Left lung (tissue), 10 donors: Measurements from ENCODE around the gene MBL2. TPM values are rescaled to one million over a fixed set of nuclear protein-coding genes. Genes with fewer than 3 reads are reported as not detected.

Experiments
- ATAC-seq: fragments of 200-7000 bp; cut with Tn5 transposase; one replicate; pipeline ENCODE4 v1.9.1; 2020; ENCODE audit warnings: moderate library complexity
- DNase-seq, 4 donors: peaks; one replicate each; pipeline ENCODE4 v3.0.0-alpha.2; 2013 to 2020
- H3K27ac ChIP-seq, 2 donors: fragments of 200-600 bp; sonication (generic) in 1 of 2; one replicate each; pipeline versions ENCODE4 v1.5.0 to v1.8.0; 2020 to 2021
- H3K27me3 ChIP-seq, 2 donors: fragments of 200-600 bp; sonication (generic) in 1 of 2; one replicate each; pipeline versions ENCODE4 v1.5.0 to v1.8.0; 2020 to 2021
- H3K36me3 ChIP-seq, 2 donors: fragments of 200-600 bp; sonication (generic) in 1 of 2; one replicate each; pipeline versions ENCODE4 v1.5.0 to v1.8.0; 2020 to 2021
- H3K4me1 ChIP-seq, 2 donors: fragments of 200-600 bp; one replicate each; pipeline ENCODE4 v1.8.0; 2021
- H3K4me3 ChIP-seq, 2 donors: fragments of 200-600 bp; sonication (generic) in 1 of 2; one replicate each; pipeline versions ENCODE4 v1.5.0 to v1.8.0; 2020 to 2021; ENCODE audit warnings: mild to moderate bottlenecking in 1 of 2
- H3K9me3 ChIP-seq, 2 donors: fragments of 200-600 bp; sonication (generic) in 1 of 2; one replicate each; pipeline versions ENCODE4 v1.5.0 to v1.8.0; 2020 to 2021
- intact Hi-C, 2 donors: fragments of 100-400 bp; cut with DNase I; formaldehyde crosslinking; loops; one replicate each; pipeline versions ENCODE4 v1.11.2 to v1.14.2; 2022
- polyA plus RNA-seq, 6 donors: library from polyadenylated mRNA; unstranded; fragments of 120-200 nt; gene quantifications; one replicate each; pipeline ENCODE4 v1.2.1, GENCODE V29; 2013; ENCODE audit not compliant: insufficient read length in 6 of 6
- total RNA-seq, 2 donors: library from RNA; stranded (reverse); fragmentation: NEBNext Ultra II Directional; extraction: Animal tissue kit (Norgen Biotek cat#: 25700); gene quantifications; one replicate each; pipeline ENCODE4 v1.2.1, GENCODE V29; 2021
- TF ChIP-seq, protein P1 (sequence below), 2 donors: fragments of 200-600 bp; sonication (generic) in 1 of 2; IDR thresholded peaks; one replicate each; pipeline versions ENCODE4 v1.5.0 to v1.8.0; 2021; ENCODE audit warnings: antibody characterized with exemption in 2 of 2
- donor health status: DM: no; HTN: yes; CAD: no.
- donor health status: DM: no; HTN: no; CAD: no.

MBL2 gene
- total and polyA plus RNA-seq, 8 donors: not detected

DNA sequence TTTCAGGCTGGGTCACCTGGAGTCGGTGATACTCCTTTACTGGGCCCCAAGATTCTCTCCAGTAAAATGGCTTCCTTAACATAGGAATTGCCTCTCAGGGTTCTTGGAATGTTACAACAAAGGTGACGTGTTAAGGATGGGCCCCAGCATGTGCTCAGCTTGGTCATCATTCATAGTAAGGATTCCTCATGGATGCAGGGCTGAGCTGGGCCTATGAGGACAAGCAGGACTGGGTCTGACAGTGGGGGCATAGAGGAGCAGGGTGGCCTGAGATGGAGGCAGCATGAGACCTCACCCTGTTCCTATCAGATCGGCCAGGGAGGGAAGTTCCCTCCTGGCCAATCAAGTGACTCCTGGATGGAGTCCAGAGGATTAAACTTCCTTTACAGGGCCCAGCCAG lies 12.8 kb upstream of the MBL2 start:
- H3K4me1 ChIP-seq: no peaks in the 10 kb centered on the region
- no peak for ATAC-seq
- H3K27me3 ChIP-seq: no peaks in the 10 kb centered on the region
- H3K4me3 ChIP-seq: no peak overlapping the region
- intact Hi-C loops: no loop called here
- no peak for DNase-seq
- TF ChIP-seq, protein P1, sequence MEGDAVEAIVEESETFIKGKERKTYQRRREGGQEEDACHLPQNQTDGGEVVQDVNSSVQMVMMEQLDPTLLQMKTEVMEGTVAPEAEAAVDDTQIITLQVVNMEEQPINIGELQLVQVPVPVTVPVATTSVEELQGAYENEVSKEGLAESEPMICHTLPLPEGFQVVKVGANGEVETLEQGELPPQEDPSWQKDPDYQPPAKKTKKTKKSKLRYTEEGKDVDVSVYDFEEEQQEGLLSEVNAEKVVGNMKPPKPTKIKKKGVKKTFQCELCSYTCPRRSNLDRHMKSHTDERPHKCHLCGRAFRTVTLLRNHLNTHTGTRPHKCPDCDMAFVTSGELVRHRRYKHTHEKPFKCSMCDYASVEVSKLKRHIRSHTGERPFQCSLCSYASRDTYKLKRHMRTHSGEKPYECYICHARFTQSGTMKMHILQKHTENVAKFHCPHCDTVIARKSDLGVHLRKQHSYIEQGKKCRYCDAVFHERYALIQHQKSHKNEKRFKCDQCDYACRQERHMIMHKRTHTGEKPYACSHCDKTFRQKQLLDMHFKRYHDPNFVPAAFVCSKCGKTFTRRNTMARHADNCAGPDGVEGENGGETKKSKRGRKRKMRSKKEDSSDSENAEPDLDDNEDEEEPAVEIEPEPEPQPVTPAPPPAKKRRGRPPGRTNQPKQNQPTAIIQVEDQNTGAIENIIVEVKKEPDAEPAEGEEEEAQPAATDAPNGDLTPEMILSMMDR (IDR thresholded peaks at IDR 0.05): no peak
- no peak overlapping the region for H3K27ac ChIP-seq
- no peaks in the 10 kb centered on the region for H3K36me3 ChIP-seq
- H3K9me3 ChIP-seq: no peaks in the 10 kb centered on the region

DNA sequence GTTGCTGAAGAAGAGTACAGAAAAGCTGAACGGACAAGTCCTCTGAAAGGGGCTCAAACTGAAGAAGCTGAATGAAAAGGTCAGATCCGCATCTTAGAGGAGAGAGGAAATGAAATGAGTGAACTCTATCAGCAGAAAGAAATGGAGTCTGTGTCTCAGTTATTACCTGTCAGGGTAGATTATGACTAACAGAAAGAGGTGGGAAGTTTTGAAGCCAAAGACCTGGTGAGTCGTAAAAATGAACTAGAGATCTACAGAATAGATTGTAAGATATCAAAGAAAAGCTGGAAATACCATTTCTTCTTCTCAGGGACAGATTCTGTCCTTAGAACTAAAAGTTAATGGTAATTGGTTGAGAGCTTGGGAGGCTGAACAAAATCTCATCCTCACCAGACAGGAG lies 11.1 kb upstream of the MBL2 start:
- ATAC-seq (no peak), DNase-seq (no peak)
- no peaks in the 10 kb centered on the region for H3K4me1 ChIP-seq
- no peaks in the 10 kb centered on the region for H3K9me3 ChIP-seq
- intact Hi-C loops: no loop called here
- peaks cover 0 to 12% of the 10 kb centered on the region in 2 donors for H3K27me3 ChIP-seq
- TF ChIP-seq, protein P1 (IDR thresholded peaks at IDR 0.05): no peak
- H3K27ac ChIP-seq: no peak overlapping the region
- no peaks in the 10 kb centered on the region for H3K36me3 ChIP-seq
- H3K4me3 ChIP-seq: no peak overlapping the region

DNA sequence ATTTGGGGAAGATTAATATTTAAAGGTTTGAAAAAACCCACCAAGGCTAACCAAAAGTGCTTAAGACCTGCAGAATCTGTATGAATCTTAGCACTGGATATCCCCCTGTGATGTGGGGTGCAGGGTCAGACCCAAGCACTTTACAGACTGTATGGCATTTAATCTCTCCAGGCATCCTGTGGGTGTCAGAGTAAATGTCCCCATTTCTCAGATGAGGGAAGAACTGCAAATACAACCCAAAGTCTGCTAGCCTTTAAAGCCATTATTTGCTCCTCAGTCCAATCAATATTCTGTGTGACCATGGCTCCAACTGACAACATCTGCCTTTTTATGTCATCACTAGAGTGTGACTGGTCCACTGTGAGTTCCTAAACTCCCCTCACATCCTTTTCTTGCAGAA lies 10.0 kb upstream of the MBL2 start:
- DNase-seq: no peak
- H3K27ac ChIP-seq: no peak overlapping the region
- TF ChIP-seq, protein P1 (IDR thresholded peaks at IDR 0.05): no peak
- H3K9me3 ChIP-seq: no peaks in the 10 kb centered on the region
- no peaks in the 10 kb centered on the region for H3K4me1 ChIP-seq
- ATAC-seq: no peak
- H3K27me3 ChIP-seq: peaks cover 0 to 21% of the 10 kb centered on the region in 2 donors
- intact Hi-C loops: no loop called here
- no peak overlapping the region for H3K4me3 ChIP-seq
- H3K36me3 ChIP-seq: no peaks in the 10 kb centered on the region

DNA sequence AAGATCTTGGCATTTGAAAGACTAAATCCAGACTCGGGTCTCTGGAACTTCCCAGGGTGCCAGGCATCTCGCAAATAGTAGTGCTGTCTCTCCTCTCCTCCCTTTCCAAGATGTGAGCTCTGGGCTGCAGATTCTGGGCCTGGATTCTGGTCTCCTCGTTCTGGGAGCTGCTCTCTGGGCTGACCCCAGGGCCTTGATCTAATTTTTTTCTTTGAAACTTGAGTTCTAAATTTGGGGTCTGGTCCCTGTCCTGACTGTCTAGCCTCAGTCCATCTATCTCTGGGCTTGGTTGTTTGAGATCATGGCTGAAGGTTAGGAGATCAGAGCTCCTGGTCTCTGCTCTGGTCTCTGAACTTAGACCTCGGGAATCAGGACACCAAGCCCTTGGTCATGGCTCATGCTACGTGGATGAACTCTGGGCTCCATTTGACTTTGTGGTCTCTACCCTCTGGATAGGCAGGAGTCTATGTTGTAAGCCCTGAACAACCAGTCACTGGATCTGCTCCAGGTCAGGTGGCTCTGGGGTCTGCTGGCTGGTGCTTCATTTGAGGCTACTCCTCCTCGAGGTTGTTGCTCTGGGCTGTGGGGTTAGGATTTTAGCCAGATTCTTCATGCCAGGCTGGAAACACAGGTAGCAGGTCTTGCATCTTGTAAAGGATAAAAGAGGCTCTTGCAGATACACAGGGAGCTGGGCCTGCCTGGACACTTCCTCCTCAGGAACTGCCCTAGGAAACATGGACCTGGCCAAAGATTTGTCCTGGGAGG lies 8.0 kb upstream of the MBL2 start:
- no peak for ATAC-seq
- H3K27me3 ChIP-seq: peaks cover 0 to 21% of the 10 kb centered on the region in 2 donors
- H3K27ac ChIP-seq: no peak overlapping the region
- DNase-seq: no peak
- H3K4me3 ChIP-seq: no peak overlapping the region
- H3K9me3 ChIP-seq: no peaks in the 10 kb centered on the region
- no peaks in the 10 kb centered on the region for H3K4me1 ChIP-seq
- TF ChIP-seq, protein P1 (IDR thresholded peaks at IDR 0.05): peak in 1 of 2 donors; percentile 22
- intact Hi-C loops: no loop called here
- H3K36me3 ChIP-seq: no peaks in the 10 kb centered on the region

DNA sequence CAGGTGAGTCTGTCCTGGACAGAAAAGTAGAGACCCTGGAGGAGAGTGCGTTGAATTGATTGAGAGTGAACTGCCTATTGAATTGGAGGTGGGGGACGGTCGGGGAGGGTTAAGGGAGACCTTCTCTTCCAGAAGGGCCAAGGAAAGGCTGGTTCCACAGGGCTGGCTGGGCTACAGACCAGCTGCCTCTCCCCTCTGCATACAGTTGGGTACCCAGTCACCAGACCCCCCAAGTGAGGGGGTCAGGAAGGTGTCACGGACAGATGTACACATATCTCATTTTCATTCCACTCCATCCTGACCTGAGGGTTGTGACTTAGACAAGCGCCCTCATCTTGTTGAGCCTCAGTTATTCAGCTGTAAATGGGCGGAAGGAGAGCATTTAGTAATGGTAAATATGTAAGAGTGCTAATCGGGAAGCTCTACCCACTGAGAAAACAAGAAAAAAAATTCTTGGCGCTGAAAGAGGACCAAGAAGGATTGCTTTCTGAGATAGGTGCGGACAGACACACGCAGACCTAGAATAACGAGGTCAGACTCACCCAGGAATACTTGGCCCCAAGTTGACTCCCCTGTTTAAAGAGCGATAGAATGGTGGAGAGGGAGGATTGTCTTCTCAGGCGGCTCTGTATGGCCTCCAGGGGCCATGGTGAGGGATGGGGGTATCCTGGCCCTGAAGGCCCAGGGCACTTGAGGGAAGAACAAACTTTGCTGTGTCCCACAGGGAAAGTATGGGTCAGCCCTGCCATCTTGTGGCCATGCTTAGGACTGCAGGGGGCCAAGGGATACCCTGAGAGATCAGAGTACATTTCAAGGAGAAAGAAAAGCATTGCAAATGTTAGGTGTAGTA lies 7.2 kb upstream of the MBL2 start:
- intact Hi-C loops: loop anchor here in 1 of 2 donors (5.0 kb wide), 1 partner anchor 37 kb away; no protein-coding TSS in a partner anchor
- TF ChIP-seq, protein P1 (IDR thresholded peaks at IDR 0.05): peak; percentile 83 to 96
- no peak overlapping the region for H3K27ac ChIP-seq
- H3K4me3 ChIP-seq: no peak overlapping the region
- DNase-seq (peak; percentile 50 to 75 (median 64)), ATAC-seq (peak; percentile 96)
- H3K9me3 ChIP-seq: no peaks in the 10 kb centered on the region
- H3K36me3 ChIP-seq: no peaks in the 10 kb centered on the region
- peaks cover 0 to 21% of the 10 kb centered on the region in 2 donors for H3K27me3 ChIP-seq
- no peaks in the 10 kb centered on the region for H3K4me1 ChIP-seq
